OCI-LY1 (cell line): Measurements from ENCODE around the gene ITSN1.

Source experiments
- CTCF ChIP-seq: fragments of 200-600 bp; sonication (generic), shearing (Covaris generic); IDR thresholded peaks from 2 replicates; pipeline ENCODE4 v1.5.1; 2017; ENCODE audit warnings: mild to moderate bottlenecking, antibody characterized with exemption, low read length, moderate library complexity, mixed read lengths
- EZH2 ChIP-seq: fragments of 200-600 bp; sonication (generic), shearing (Covaris generic); IDR thresholded peaks from 2 replicates; pipeline ENCODE4 v1.8.0; 2017; ENCODE audit warnings: borderline replicate concordance, mixed run types, mild to moderate bottlenecking, antibody characterized with exemption, low read length, moderate library complexity, mixed read lengths

GRCh38 chr21:33647587-33647986 is 5.3 kb downstream of the ITSN1 start:
- TF ChIP-seq CTCF, result no peak
- TF ChIP-seq EZH2, result no peak
